ENCODE data around the gene SCCPDH. TPM values are rescaled to one million over a fixed set of nuclear protein-coding genes. Genes with fewer than 3 reads are reported as not detected.
"Not testable (repeated sequence)": the region's sequence is repeated elsewhere in the genome, so short reads cannot be mapped to it uniquely, and the experiment has no call there.

SCCPDH gene
- polyA plus RNA-seq, 1 experiment, result 46.6 TPM

DNA sequence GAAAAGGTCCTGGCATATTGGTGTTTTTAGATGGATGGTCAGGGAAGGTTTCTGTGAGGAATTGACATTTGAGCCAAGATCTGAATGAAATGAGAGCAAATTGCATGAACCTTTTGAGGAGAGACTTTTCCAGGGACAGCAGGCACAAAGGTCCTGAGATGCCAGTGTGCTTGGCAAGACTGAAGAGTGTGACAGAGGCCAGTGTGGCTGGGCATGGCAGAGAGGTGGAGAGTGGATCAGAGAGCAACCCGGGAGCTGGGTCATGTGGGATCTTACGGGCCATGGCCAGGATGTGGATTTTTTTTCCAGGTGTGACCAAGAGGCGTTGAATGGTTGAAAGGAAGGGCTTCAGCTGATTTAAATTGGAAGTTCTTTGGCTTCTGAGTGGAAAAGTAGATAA lies 3.4 kb downstream of the SCCPDH start:
- DNase-seq (ENCODE audit: low read depth, low spot score), result no peak
- H3K27ac ChIP-seq (ENCODE audit: low read depth, low read length), result no peak overlapping the region
- TF ChIP-seq, protein P1, sequence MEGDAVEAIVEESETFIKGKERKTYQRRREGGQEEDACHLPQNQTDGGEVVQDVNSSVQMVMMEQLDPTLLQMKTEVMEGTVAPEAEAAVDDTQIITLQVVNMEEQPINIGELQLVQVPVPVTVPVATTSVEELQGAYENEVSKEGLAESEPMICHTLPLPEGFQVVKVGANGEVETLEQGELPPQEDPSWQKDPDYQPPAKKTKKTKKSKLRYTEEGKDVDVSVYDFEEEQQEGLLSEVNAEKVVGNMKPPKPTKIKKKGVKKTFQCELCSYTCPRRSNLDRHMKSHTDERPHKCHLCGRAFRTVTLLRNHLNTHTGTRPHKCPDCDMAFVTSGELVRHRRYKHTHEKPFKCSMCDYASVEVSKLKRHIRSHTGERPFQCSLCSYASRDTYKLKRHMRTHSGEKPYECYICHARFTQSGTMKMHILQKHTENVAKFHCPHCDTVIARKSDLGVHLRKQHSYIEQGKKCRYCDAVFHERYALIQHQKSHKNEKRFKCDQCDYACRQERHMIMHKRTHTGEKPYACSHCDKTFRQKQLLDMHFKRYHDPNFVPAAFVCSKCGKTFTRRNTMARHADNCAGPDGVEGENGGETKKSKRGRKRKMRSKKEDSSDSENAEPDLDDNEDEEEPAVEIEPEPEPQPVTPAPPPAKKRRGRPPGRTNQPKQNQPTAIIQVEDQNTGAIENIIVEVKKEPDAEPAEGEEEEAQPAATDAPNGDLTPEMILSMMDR (IDR thresholded peaks at IDR 0.05; ENCODE audit: low read depth, low read length), result no peak
- no peaks in the 10 kb centered on the region for H3K27me3 ChIP-seq (ENCODE audit: control insufficient read depth, insufficient read depth, low read length)
- POLR2A ChIA-PET, result no interaction called here
- H3K9me3 ChIP-seq (ENCODE audit: control insufficient read depth, insufficient read depth, low read length), result no peaks in the 10 kb centered on the region; the same call in 1 of the 2 replicates
- H3K4me3 ChIP-seq (ENCODE audit: low read depth, low read length), result no peak overlapping the region
- CTCF ChIA-PET, result no interaction called here

DNA sequence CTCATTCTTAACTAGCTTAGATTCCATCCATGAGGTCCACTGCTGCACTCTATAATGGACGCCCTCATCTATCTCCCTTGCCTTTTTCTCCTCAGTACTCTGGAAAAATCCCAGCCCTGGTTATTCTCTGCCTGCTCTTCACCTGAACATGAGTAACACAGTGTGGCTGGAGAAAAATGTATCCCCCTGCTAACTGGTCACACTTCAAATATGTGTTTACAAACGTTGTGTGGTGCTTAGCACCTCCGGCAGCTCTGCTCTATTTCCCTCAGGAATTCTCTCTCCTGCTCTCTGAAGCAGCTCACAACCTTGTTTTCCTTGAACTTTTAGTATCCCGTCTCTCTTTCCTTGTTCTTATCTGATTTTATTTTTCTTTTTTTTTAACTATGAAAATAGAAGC lies 4.1 kb downstream of the SCCPDH start:
- POLR2A ChIA-PET, result no interaction called here
- CTCF ChIA-PET, result no interaction called here

DNA sequence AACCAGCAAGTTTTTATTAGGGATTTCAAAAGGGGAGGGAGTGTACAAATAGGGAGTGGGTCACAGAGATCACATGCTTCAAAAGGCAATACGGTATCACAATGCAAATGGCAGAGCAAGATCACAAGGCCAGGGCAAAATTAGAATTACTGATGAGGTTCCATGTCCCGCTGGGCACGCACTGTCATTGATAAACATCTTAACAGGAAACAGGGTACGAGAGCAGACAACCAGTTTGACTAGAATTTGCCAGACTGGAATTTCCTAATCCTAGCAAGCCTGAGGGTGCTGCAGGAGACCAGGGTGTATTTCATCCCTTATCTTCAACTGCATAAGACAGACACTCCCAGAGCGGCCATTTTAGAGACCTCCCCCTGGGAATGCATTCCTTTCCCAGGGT lies 4.8 kb downstream of the SCCPDH start:
- DNase-seq (ENCODE audit: low read depth, low spot score); POLR2A ChIA-PET; H3K27ac ChIP-seq (ENCODE audit: low read depth, low read length); H3K27me3 ChIP-seq (ENCODE audit: control insufficient read depth, insufficient read depth, low read length); CTCF ChIA-PET; H3K9me3 ChIP-seq (ENCODE audit: control insufficient read depth, insufficient read depth, low read length); H3K4me3 ChIP-seq (ENCODE audit: low read depth, low read length): not testable (repeated sequence)

More for the DNA sequence above, 4.1 kb downstream of the SCCPDH start:
- no peak for DNase-seq (ENCODE audit: low read depth, low spot score)
- Histone ChIP-seq H3K4me3 (ENCODE audit: low read depth, low read length) (no peak overlapping the region), H3K27ac (ENCODE audit: low read depth, low read length) (no peak overlapping the region), H3K9me3 (ENCODE audit: control insufficient read depth, insufficient read depth, low read length) (no peaks in the 10 kb centered on the region; the same call in 1 of the 2 replicates), H3K27me3 (ENCODE audit: control insufficient read depth, insufficient read depth, low read length) (no peaks in the 10 kb centered on the region)
- TF ChIP-seq, protein P1 (IDR thresholded peaks at IDR 0.05; ENCODE audit: low read depth, low read length), result no peak

DNA sequence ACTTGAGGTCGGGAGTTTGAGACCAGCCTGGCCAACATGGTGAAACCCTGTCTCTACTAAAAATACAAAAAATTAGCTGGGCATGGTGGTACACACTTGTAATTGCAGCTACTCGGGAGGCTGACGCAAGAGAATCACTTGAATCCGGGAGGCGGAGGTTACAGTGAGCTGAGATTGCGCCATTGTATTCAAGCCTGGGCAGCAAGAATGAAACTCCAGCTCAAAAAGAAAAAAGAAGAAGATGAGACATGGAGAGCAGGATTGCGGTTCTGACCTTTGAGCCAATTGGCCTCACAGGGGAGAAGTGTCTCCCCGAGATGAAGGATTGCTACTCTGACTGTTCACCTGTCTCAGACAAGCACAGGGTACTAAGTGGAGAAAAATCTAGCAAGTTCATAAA lies 6.6 kb downstream of the SCCPDH start:
- Histone ChIP-seq H3K27me3 (ENCODE audit: control insufficient read depth, insufficient read depth, low read length) (no peaks in the 10 kb centered on the region), H3K4me3 (ENCODE audit: low read depth, low read length) (no peak overlapping the region), H3K9me3 (ENCODE audit: control insufficient read depth, insufficient read depth, low read length) (no peaks in the 10 kb centered on the region; the same call in 1 of the 2 replicates), H3K27ac (ENCODE audit: low read depth, low read length) (no peak overlapping the region)
- ChIA-PET POLR2A (no interaction called here), CTCF (interaction anchor here (0.5 to 1.1 kb wide), 3 partner anchors 9 to 233 kb away, joined by 3 read pairs; no protein-coding TSS in a partner anchor)
- TF ChIP-seq, protein P1 (IDR thresholded peaks at IDR 0.05; ENCODE audit: low read depth, low read length), result no peak
- no peak for DNase-seq (ENCODE audit: low read depth, low spot score)

DNA sequence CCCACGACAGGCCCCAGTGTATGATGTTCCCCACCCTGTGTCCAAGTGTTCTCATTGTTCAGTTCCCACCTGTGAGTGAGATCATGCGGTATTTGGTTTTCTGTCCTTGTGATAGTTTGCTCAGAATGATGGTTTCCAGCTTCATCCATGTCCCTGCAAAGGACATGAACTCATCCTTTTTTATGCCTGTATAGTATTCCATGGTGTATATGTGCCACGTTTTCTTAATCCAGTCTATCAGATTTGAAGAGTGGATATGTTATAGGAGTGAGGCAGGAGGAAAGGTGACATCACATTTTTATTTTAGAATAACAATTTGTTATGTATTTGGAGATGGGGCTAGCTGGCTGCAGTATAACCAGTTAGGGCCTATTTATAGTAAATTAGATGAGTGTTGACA lies 7.7 kb downstream of the SCCPDH start:
- DNase-seq (ENCODE audit: low read depth, low spot score); H3K27me3 ChIP-seq (ENCODE audit: control insufficient read depth, insufficient read depth, low read length); POLR2A ChIA-PET; H3K9me3 ChIP-seq (ENCODE audit: control insufficient read depth, insufficient read depth, low read length); H3K4me3 ChIP-seq (ENCODE audit: low read depth, low read length); H3K27ac ChIP-seq (ENCODE audit: low read depth, low read length): not testable (repeated sequence)
- CTCF ChIA-PET, result interaction anchor here (0.6 kb wide), 1 partner anchor 38 kb away, joined by 3 read pairs; no protein-coding TSS in a partner anchor

DNA sequence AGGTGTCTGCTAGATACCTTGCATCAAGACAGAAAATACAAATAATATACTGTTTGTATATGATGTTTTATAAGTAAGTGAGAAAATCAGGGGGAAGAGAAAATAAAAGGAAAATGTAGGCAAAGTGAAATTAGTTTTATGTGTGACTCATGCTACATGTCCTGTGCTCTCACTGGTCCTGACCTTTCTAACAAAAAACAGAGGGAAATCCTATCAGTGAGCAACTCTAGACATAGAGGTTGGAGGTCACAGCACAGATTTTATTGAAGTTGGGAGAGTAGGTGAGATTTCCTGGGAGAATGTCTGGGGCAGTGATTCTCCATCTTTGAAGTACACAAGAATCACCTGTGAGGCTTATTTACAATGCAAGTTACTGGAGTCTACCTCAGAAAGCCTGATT lies 9.5 kb downstream of the SCCPDH start:
- Histone ChIP-seq H3K27ac (ENCODE audit: low read depth, low read length) (no peak overlapping the region), H3K4me3 (ENCODE audit: low read depth, low read length) (no peak overlapping the region), H3K9me3 (ENCODE audit: control insufficient read depth, insufficient read depth, low read length) (no peaks in the 10 kb centered on the region), H3K27me3 (ENCODE audit: control insufficient read depth, insufficient read depth, low read length) (no peaks in the 10 kb centered on the region)
- POLR2A ChIA-PET, result no interaction called here
- no peak for DNase-seq (ENCODE audit: low read depth, low spot score)
- CTCF ChIA-PET, result interaction anchor here (0.9 kb wide), 1 partner anchor 45 kb away, joined by 3 read pairs; no protein-coding TSS in a partner anchor
- TF ChIP-seq, protein P1 (IDR thresholded peaks at IDR 0.05; ENCODE audit: low read depth, low read length), result no peak
